Caco-2 (cell line): Measurements from ENCODE around the gene EEPD1. TPM values are rescaled to one million over a fixed set of nuclear protein-coding genes. Genes with fewer than 3 reads are reported as not detected.

Experiments used
- BruUV-seq: library from RNA; stranded (reverse); fragments of 400-500 nt; replicated peaks from 2 replicates; lab custom pipeline; 2021; lab: Mats Ljungman, UMichigan
- CTCF ChIA-PET: fragments of 300-600 bp; sonication (Branson Sonifier 250); formaldehyde crosslinking; loops from one replicate; lab custom pipeline; 2022; ENCODE audit warnings: antibody characterized with exemption; lab: Charles Lee
- POLR2A ChIA-PET: fragments of 300-600 bp; sonication (Branson Sonifier 250); formaldehyde crosslinking; loops from one replicate; lab custom pipeline; 2022; ENCODE audit warnings: antibody characterized with exemption; lab: Charles Lee
- DNase-seq, 2 experiments: peaks; one replicate each; pipeline versions ENCODE4 v3.0.0 to v3.0.0-alpha.2; 2020 to 2022
- H3K27me3 ChIP-seq: replicated peaks from 2 replicates; pipeline ENCODE4 v1.6.0; 2011; ENCODE audit warnings: low read length; ENCODE audit not compliant: control insufficient read depth, insufficient read depth
- H3K36me3 ChIP-seq: 2 replicates; pipeline ENCODE4 v1.5.1; 2011; ENCODE audit warnings: low read length; ENCODE audit not compliant: control insufficient read depth, insufficient read depth
- H3K4me1 ChIP-seq: fragments of 250-450 bp; sonication (Bioruptor Pico); 2 replicates; pipeline ENCODE4 v1.5.1; 2020; ENCODE audit warnings: mild to moderate bottlenecking
- H3K4me3 ChIP-seq: 2 replicates; pipeline ENCODE4 v1.5.1; 2011; ENCODE audit warnings: low read depth, mild to moderate bottlenecking, control low read depth, low read length
- H3K9me3 ChIP-seq: fragments of 250-450 bp; sonication (Bioruptor Pico); 2 replicates; pipeline ENCODE4 v1.5.1; 2020; ENCODE audit warnings: mild to moderate bottlenecking, moderate library complexity
- H3K27ac Mint-ChIP-seq: one replicate; pipeline ENCODE4 v1.8.0; 2022; ENCODE audit warnings: mixed read lengths; ENCODE audit not compliant: unreplicated experiment
- H3K27me3 Mint-ChIP-seq: one replicate; pipeline ENCODE4 v1.8.0; 2022; ENCODE audit warnings: mixed read lengths; ENCODE audit not compliant: insufficient read depth, unreplicated experiment
- H3K36me3 Mint-ChIP-seq: one replicate; pipeline ENCODE4 v1.8.0; 2022; ENCODE audit warnings: mild to moderate bottlenecking, mixed read lengths; ENCODE audit not compliant: insufficient read depth, unreplicated experiment
- H3K4me1 Mint-ChIP-seq: one replicate; pipeline ENCODE4 v1.8.0; 2022; ENCODE audit warnings: low read depth, mixed read lengths; ENCODE audit not compliant: unreplicated experiment
- H3K4me3 Mint-ChIP-seq: one replicate; pipeline ENCODE4 v1.8.0; 2022; ENCODE audit warnings: mild to moderate bottlenecking, moderate library complexity, mixed read lengths; ENCODE audit not compliant: unreplicated experiment
- H3K9me3 Mint-ChIP-seq: one replicate; pipeline ENCODE4 v1.8.0; 2022; ENCODE audit warnings: mixed read lengths; ENCODE audit not compliant: unreplicated experiment
- CTCF ChIP-seq, 2 experiments: fragments of 200-600 bp in 1 of 2; IDR thresholded peaks; 1 replicate in 1 of 2; 2 replicates in 1 of 2; pipeline versions ENCODE4 v1.5.1 to v1.8.0; 2011 to 2022; ENCODE audit warnings: antibody characterized with exemption in 1 of 2, control low read depth in 1 of 2, inconsistent platforms in 1 of 2, low read depth in 1 of 2, low read length in 1 of 2, mild to moderate bottlenecking in 1 of 2, moderate library complexity in 1 of 2; ENCODE audit not compliant: insufficient read depth in 1 of 2, severe bottlenecking in 1 of 2, unreplicated experiment in 1 of 2
- intact Hi-C: fragments of 100-400 bp; cut with micrococcal nuclease; formaldehyde crosslinking; loops from one replicate; pipeline ENCODE4 v1.10.0; 2022; ENCODE audit not compliant: unreplicated experiment
- total RNA-seq: library from RNA; stranded (reverse); gene quantifications from 2 replicates; pipeline ENCODE4 v1.2.3, GENCODE V29; 2022

Gene EEPD1
- total RNA-seq, 1 experiment from 2014 or later, result 1.8 TPM

- DNase-seq, result no peak
- Histone ChIP-seq H3K4me1 (peaks cover 13% of the 10 kb centered on the region), H3K4me3 (no peak overlapping the region), H3K27me3 (no peaks in the 10 kb centered on the region), H3K36me3 (no peaks in the 10 kb centered on the region), H3K9me3 (no peaks in the 10 kb centered on the region)
- H3K27ac Mint-ChIP-seq, result no peak overlapping the region
- ChIA-PET CTCF (no interaction called here), POLR2A (no interaction called here)
- no peaks in the 10 kb centered on the region for H3K27me3 Mint-ChIP-seq
- peaks cover 25% of the 10 kb centered on the region for H3K4me1 Mint-ChIP-seq
- H3K36me3 Mint-ChIP-seq, result no peaks in the 10 kb centered on the region
- no TSS peak for BruUV-seq
- TF ChIP-seq CTCF (IDR thresholded peaks at IDR 0.05; ENCODE audit: insufficient read depth in 1 of 2, low read depth in 1 of 2, low read length in 1 of 2, severe bottlenecking in 1 of 2, unreplicated experiment in 1 of 2), result no peak
- H3K9me3 Mint-ChIP-seq, result peaks cover 22% of the 10 kb centered on the region
- intact Hi-C loops, result no loop called here
- no peak overlapping the region for H3K4me3 Mint-ChIP-seq
These were observed 107.4 kb downstream of the EEPD1 start for GRCh38 chr7:36260481-36260880.

GRCh38 chr7:36261019-36261754, 108.1 kb downstream of the EEPD1 start:
- H3K27me3 ChIP-seq, result no peaks in the 10 kb centered on the region
- BruUV-seq, result no TSS peak
- DNase-seq, result no peak
- Mint-ChIP-seq H3K9me3 (peaks cover 15% of the 10 kb centered on the region), H3K27me3 (no peaks in the 10 kb centered on the region), H3K4me3 (no peak overlapping the region), H3K4me1 (peaks cover 32% of the 10 kb centered on the region), H3K27ac (no peak overlapping the region), H3K36me3 (no peaks in the 10 kb centered on the region)
- intact Hi-C loops, result no loop called here
- no peak for TF ChIP-seq CTCF (IDR thresholded peaks at IDR 0.05; ENCODE audit: insufficient read depth in 1 of 2, low read depth in 1 of 2, low read length in 1 of 2, severe bottlenecking in 1 of 2, unreplicated experiment in 1 of 2)
- H3K4me1 ChIP-seq, result peaks cover 18% of the 10 kb centered on the region
- ChIA-PET POLR2A (no interaction called here), CTCF (no interaction called here)
- no peak overlapping the region for H3K4me3 ChIP-seq
- H3K9me3 ChIP-seq, result no peaks in the 10 kb centered on the region
- H3K36me3 ChIP-seq, result no peaks in the 10 kb centered on the region

GRCh38 chr7:36262309-36263094, 109.4 kb downstream of the EEPD1 start:
- POLR2A ChIA-PET, result no interaction called here
- H3K4me1 ChIP-seq, result peaks cover 18% of the 10 kb centered on the region

More at GRCh38 chr7:36262309-36263094, 109.4 kb downstream of the EEPD1 start:
- no peak overlapping the region for H3K4me3 ChIP-seq
- intact Hi-C loops, result no loop called here
- Mint-ChIP-seq H3K9me3 (peaks cover 5% of the 10 kb centered on the region), H3K27ac (no peak overlapping the region), H3K27me3 (no peaks in the 10 kb centered on the region), H3K4me3 (no peak overlapping the region), H3K36me3 (no peaks in the 10 kb centered on the region), H3K4me1 (peaks cover 30% of the 10 kb centered on the region)
- CTCF ChIA-PET, result no interaction called here
- H3K9me3 ChIP-seq, result no peaks in the 10 kb centered on the region
- TF ChIP-seq CTCF (IDR thresholded peaks at IDR 0.05; ENCODE audit: insufficient read depth in 1 of 2, low read depth in 1 of 2, low read length in 1 of 2, severe bottlenecking in 1 of 2, unreplicated experiment in 1 of 2), result no peak
- no peaks in the 10 kb centered on the region for H3K36me3 ChIP-seq
- DNase-seq, result no peak
- no peaks in the 10 kb centered on the region for H3K27me3 ChIP-seq
- BruUV-seq, result no TSS peak
